Caco-2 (cell line): Measurements from ENCODE around the gene CCRL2. TPM values are rescaled to one million over a fixed set of nuclear protein-coding genes. Genes with fewer than 3 reads are reported as not detected.
A peak's percentile ranks its signal among the peaks of the same experiment; 100 is the strongest.
"Not testable (repeated sequence)": the region's sequence is repeated elsewhere in the genome, so short reads cannot be mapped to it uniquely, and the experiment has no call there.

ENCODE experiments used
- BruUV-seq: library from RNA; stranded (reverse); fragments of 400-500 nt; replicated peaks from 2 replicates; lab custom pipeline; 2021; lab: Mats Ljungman, UMichigan
- CTCF ChIA-PET: fragments of 300-600 bp; sonication (Branson Sonifier 250); formaldehyde crosslinking; loops from one replicate; lab custom pipeline; 2022; ENCODE audit warnings: antibody characterized with exemption; lab: Charles Lee
- POLR2A ChIA-PET: fragments of 300-600 bp; sonication (Branson Sonifier 250); formaldehyde crosslinking; loops from one replicate; lab custom pipeline; 2022; ENCODE audit warnings: antibody characterized with exemption; lab: Charles Lee
- DNase-seq, 2 experiments: peaks; one replicate each; pipeline versions ENCODE4 v3.0.0 to v3.0.0-alpha.2; 2020 to 2022
- H3K27me3 ChIP-seq: replicated peaks from 2 replicates; pipeline ENCODE4 v1.6.0; 2011; ENCODE audit warnings: low read length; ENCODE audit not compliant: control insufficient read depth, insufficient read depth
- H3K36me3 ChIP-seq: 2 replicates; pipeline ENCODE4 v1.5.1; 2011; ENCODE audit warnings: low read length; ENCODE audit not compliant: control insufficient read depth, insufficient read depth
- H3K4me1 ChIP-seq: fragments of 250-450 bp; sonication (Bioruptor Pico); 2 replicates; pipeline ENCODE4 v1.5.1; 2020; ENCODE audit warnings: mild to moderate bottlenecking
- H3K4me3 ChIP-seq: 2 replicates; pipeline ENCODE4 v1.5.1; 2011; ENCODE audit warnings: low read depth, mild to moderate bottlenecking, control low read depth, low read length
- H3K9me3 ChIP-seq: fragments of 250-450 bp; sonication (Bioruptor Pico); 2 replicates; pipeline ENCODE4 v1.5.1; 2020; ENCODE audit warnings: mild to moderate bottlenecking, moderate library complexity
- H3K27ac Mint-ChIP-seq: one replicate; pipeline ENCODE4 v1.8.0; 2022; ENCODE audit warnings: mixed read lengths; ENCODE audit not compliant: unreplicated experiment
- H3K27me3 Mint-ChIP-seq: one replicate; pipeline ENCODE4 v1.8.0; 2022; ENCODE audit warnings: mixed read lengths; ENCODE audit not compliant: insufficient read depth, unreplicated experiment
- H3K36me3 Mint-ChIP-seq: one replicate; pipeline ENCODE4 v1.8.0; 2022; ENCODE audit warnings: mild to moderate bottlenecking, mixed read lengths; ENCODE audit not compliant: insufficient read depth, unreplicated experiment
- H3K4me1 Mint-ChIP-seq: one replicate; pipeline ENCODE4 v1.8.0; 2022; ENCODE audit warnings: low read depth, mixed read lengths; ENCODE audit not compliant: unreplicated experiment
- H3K4me3 Mint-ChIP-seq: one replicate; pipeline ENCODE4 v1.8.0; 2022; ENCODE audit warnings: mild to moderate bottlenecking, moderate library complexity, mixed read lengths; ENCODE audit not compliant: unreplicated experiment
- H3K9me3 Mint-ChIP-seq: one replicate; pipeline ENCODE4 v1.8.0; 2022; ENCODE audit warnings: mixed read lengths; ENCODE audit not compliant: unreplicated experiment
- intact Hi-C: fragments of 100-400 bp; cut with micrococcal nuclease; formaldehyde crosslinking; loops from one replicate; pipeline ENCODE4 v1.10.0; 2022; ENCODE audit not compliant: unreplicated experiment
- total RNA-seq: library from RNA; stranded (reverse); gene quantifications from 2 replicates; pipeline ENCODE4 v1.2.3, GENCODE V29; 2022
- TF ChIP-seq, protein P1 (sequence below), 2 experiments: fragments of 200-600 bp in 1 of 2; IDR thresholded peaks; 1 replicate in 1 of 2; 2 replicates in 1 of 2; pipeline versions ENCODE4 v1.5.1 to v1.8.0; 2011 to 2022; ENCODE audit warnings: antibody characterized with exemption in 1 of 2, control low read depth in 1 of 2, inconsistent platforms in 1 of 2, low read depth in 1 of 2, low read length in 1 of 2, mild to moderate bottlenecking in 1 of 2, moderate library complexity in 1 of 2; ENCODE audit not compliant: insufficient read depth in 1 of 2, severe bottlenecking in 1 of 2, unreplicated experiment in 1 of 2

CCRL2 gene
- total RNA-seq, 1 experiment from 2014 or later, result 1.0 TPM

- TF ChIP-seq, protein P1, sequence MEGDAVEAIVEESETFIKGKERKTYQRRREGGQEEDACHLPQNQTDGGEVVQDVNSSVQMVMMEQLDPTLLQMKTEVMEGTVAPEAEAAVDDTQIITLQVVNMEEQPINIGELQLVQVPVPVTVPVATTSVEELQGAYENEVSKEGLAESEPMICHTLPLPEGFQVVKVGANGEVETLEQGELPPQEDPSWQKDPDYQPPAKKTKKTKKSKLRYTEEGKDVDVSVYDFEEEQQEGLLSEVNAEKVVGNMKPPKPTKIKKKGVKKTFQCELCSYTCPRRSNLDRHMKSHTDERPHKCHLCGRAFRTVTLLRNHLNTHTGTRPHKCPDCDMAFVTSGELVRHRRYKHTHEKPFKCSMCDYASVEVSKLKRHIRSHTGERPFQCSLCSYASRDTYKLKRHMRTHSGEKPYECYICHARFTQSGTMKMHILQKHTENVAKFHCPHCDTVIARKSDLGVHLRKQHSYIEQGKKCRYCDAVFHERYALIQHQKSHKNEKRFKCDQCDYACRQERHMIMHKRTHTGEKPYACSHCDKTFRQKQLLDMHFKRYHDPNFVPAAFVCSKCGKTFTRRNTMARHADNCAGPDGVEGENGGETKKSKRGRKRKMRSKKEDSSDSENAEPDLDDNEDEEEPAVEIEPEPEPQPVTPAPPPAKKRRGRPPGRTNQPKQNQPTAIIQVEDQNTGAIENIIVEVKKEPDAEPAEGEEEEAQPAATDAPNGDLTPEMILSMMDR (IDR thresholded peaks at IDR 0.05; ENCODE audit: insufficient read depth in 1 of 2, low read depth in 1 of 2, low read length in 1 of 2, severe bottlenecking in 1 of 2, unreplicated experiment in 1 of 2), result no peak
- CTCF ChIA-PET, result no interaction called here
- Mint-ChIP-seq H3K9me3 (no peaks in the 10 kb centered on the region), H3K36me3 (no peaks in the 10 kb centered on the region), H3K27me3 (no peaks in the 10 kb centered on the region), H3K27ac (no peak overlapping the region), H3K4me1 (peaks cover 8% of the 10 kb centered on the region), H3K4me3 (no peak overlapping the region)
- Histone ChIP-seq H3K36me3 (no peaks in the 10 kb centered on the region), H3K4me1 (peaks cover 6% of the 10 kb centered on the region; the same call in 1 of the 2 replicates), H3K4me3 (no peak overlapping the region), H3K9me3 (no peaks in the 10 kb centered on the region), H3K27me3 (no peaks in the 10 kb centered on the region)
- BruUV-seq, result no TSS peak
- POLR2A ChIA-PET, result no interaction called here
- no peak for DNase-seq
- intact Hi-C loops, result no loop called here
Observed at GRCh38 chr3:46422617-46423016, 15.6 kb downstream of the CCRL2 start.

DNA sequence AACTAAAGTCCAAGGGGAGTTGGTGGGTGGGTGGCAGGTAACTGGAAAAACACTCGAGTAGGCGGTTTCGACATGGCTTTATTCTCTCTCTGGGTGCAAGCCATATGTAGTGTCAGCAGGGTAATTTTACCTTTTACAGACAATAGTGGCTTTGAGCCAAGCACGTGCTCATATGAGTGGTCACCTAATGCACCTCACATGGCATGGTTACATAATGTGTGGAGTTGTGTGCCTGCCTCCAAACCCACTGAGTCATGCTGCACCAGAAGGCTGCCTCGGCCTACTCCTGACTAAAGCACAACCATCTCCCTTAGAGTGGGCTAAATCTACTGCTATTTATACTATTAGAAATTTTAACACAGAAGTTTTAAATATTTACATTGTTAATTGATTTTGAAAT, 16.5 kb downstream of the CCRL2 start:
- Mint-ChIP-seq H3K4me1 (peaks cover 8% of the 10 kb centered on the region), H3K36me3 (no peaks in the 10 kb centered on the region), H3K27me3 (no peaks in the 10 kb centered on the region), H3K4me3 (no peak overlapping the region), H3K27ac (no peak overlapping the region), H3K9me3 (no peaks in the 10 kb centered on the region)
- Histone ChIP-seq H3K9me3 (no peaks in the 10 kb centered on the region), H3K27me3 (no peaks in the 10 kb centered on the region), H3K4me3 (no peak overlapping the region), H3K4me1 (peaks cover 15% of the 10 kb centered on the region), H3K36me3 (no peaks in the 10 kb centered on the region)
- ChIA-PET POLR2A (no interaction called here), CTCF (no interaction called here)
- intact Hi-C loops, result no loop called here
- DNase-seq, result no peak
- BruUV-seq, result no TSS peak
- TF ChIP-seq, protein P1 (IDR thresholded peaks at IDR 0.05; ENCODE audit: insufficient read depth in 1 of 2, low read depth in 1 of 2, low read length in 1 of 2, severe bottlenecking in 1 of 2, unreplicated experiment in 1 of 2), result no peak

GRCh38 chr3:46426476-46426875, 19.4 kb downstream of the CCRL2 start:
- H3K27me3 ChIP-seq, H3K27me3 Mint-ChIP-seq, H3K36me3 ChIP-seq, intact Hi-C loops, H3K4me3 Mint-ChIP-seq, POLR2A ChIA-PET, H3K27ac Mint-ChIP-seq, H3K36me3 Mint-ChIP-seq, H3K9me3 ChIP-seq, H3K4me3 ChIP-seq, BruUV-seq: not testable (repeated sequence)
- H3K9me3 Mint-ChIP-seq, result peaks cover 10% of the 10 kb centered on the region
- CTCF ChIA-PET, result interaction anchor here (0.6 kb wide), 1 partner anchor 267 kb away, joined by 4 read pairs; the partner anchor contains the start of gene ALS2CL
- DNase-seq, result peak in 1 of 2 experiments; percentile 44
- peaks cover 31% of the 10 kb centered on the region for H3K4me1 ChIP-seq
- H3K4me1 Mint-ChIP-seq, result peaks cover 21% of the 10 kb centered on the region

- H3K27me3 Mint-ChIP-seq, H3K27me3 ChIP-seq, H3K9me3 ChIP-seq, H3K36me3 Mint-ChIP-seq, DNase-seq, H3K4me3 ChIP-seq, H3K27ac Mint-ChIP-seq, H3K4me3 Mint-ChIP-seq, intact Hi-C loops, H3K36me3 ChIP-seq, BruUV-seq, POLR2A ChIA-PET: not testable (repeated sequence)
- Mint-ChIP-seq H3K4me1 (peaks cover 21% of the 10 kb centered on the region), H3K9me3 (peaks cover 16% of the 10 kb centered on the region)
- peaks cover 31% of the 10 kb centered on the region for H3K4me1 ChIP-seq
- CTCF ChIA-PET, result interaction anchor here (0.8 kb wide), 1 partner anchor 131 kb away, joined by 3 read pairs; no protein-coding TSS in a partner anchor
Observed at GRCh38 chr3:46427404-46427803, 20.3 kb downstream of the CCRL2 start.
